IPS-18a (cell line): ENCODE data around the gene CDC42BPA.

Experiments used
- H3K27ac ChIP-seq: one replicate; pipeline ENCODE4 v1.5.1; 2013; ENCODE audit warnings: low read length
- H3K27me3 ChIP-seq: one replicate; pipeline ENCODE4 v1.6.1; 2013; ENCODE audit warnings: mild to moderate bottlenecking, low read length; ENCODE audit not compliant: control insufficient read depth, insufficient read depth
- H3K36me3 ChIP-seq: one replicate; pipeline ENCODE4 v1.6.1; 2013; ENCODE audit warnings: low read depth, low read length; ENCODE audit not compliant: control insufficient read depth
- H3K4me1 ChIP-seq: one replicate; pipeline ENCODE4 v1.6.1; 2013; ENCODE audit warnings: low read depth, low read length; ENCODE audit not compliant: control insufficient read depth
- H3K4me3 ChIP-seq: one replicate; pipeline ENCODE4 v1.5.1; 2013; ENCODE audit warnings: low read length
- H3K9ac ChIP-seq: one replicate; pipeline ENCODE4 v1.6.1; 2013; ENCODE audit warnings: mild to moderate bottlenecking, low read length, moderate library complexity
- H3K9me3 ChIP-seq: one replicate; pipeline ENCODE4 v1.6.1; 2013; ENCODE audit warnings: low read depth, low read length; ENCODE audit not compliant: control insufficient read depth

CDC42BPA gene

GRCh38 chr1:226946841-226947240 is 371.5 kb downstream of the CDC42BPA start:
- no peaks in the 10 kb centered on the region for H3K9me3 ChIP-seq
- no peak overlapping the region for H3K4me3 ChIP-seq
- no peak overlapping the region for H3K9ac ChIP-seq
- H3K4me1 ChIP-seq = peaks cover 11% of the 10 kb centered on the region
- no peaks in the 10 kb centered on the region for H3K36me3 ChIP-seq
- H3K27me3 ChIP-seq = no peaks in the 10 kb centered on the region
- H3K27ac ChIP-seq = no peak overlapping the region

- H3K4me1 ChIP-seq = peaks cover 11% of the 10 kb centered on the region
- H3K36me3 ChIP-seq = no peaks in the 10 kb centered on the region
- H3K27me3 ChIP-seq = no peaks in the 10 kb centered on the region
- no peak overlapping the region for H3K4me3 ChIP-seq
- no peak overlapping the region for H3K27ac ChIP-seq
- no peaks in the 10 kb centered on the region for H3K9me3 ChIP-seq
- H3K9ac ChIP-seq = no peak overlapping the region
These were observed 372.0 kb downstream of the CDC42BPA start for GRCh38 chr1:226946285-226946684.

DNA sequence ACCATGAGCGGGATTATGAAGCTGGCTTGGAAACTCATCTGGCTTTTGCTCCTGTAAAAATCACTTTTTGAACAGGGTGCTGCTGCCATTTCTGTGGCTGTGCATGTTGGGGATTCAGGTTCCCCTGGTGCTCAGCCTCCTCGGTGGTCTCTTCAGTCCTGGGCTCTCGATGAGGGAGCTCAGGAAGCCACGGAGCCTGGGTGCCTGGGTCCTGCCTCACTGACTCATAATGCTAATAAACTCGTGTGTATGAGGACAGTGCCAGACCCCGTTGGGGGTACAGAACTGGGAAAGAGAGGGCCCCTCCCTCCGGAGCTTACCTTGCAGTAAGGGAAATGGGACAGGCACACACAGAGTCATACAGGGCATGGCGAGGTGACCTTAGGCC is 372.4 kb downstream of the CDC42BPA start:
- Histone ChIP-seq H3K4me1 (peaks cover 13% of the 10 kb centered on the region), H3K27ac (no peak overlapping the region)

DNA sequence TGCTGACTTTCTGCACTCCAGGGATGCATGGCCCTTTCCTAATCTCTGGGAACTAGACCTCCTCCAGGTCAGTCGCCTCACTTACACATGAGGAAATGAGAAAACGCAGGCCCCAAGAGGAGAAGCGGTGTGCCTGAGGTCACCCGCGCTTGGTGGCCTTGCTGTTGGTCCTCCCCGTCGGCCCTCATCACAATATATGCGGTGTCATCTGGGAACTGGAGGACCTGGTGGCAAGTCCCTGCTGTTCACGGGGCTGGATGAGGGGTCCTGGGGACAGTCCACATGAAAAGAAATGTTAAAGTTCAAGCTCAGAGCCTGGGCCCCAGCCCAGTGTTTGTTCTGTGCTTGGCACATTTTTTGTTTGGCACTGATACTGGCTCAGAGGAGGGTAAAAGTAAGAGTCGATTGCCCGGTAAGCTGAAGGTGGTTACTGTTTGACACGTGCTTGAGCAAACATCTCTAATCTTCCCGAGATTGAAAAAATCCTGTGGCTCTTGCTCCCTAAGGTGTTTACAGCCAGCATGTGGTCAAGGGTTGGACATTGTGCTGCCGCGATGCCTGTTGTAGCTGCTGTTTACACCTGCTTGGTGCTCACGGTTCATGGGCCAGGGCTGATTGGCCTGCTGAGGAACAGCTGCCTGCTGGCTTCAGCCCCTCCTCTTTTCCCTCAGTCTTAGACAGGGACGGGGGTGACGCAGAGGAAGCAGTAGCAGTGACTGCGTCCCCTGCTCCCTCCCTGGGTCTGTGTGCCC is 373.0 kb downstream of the CDC42BPA start:
- Histone ChIP-seq H3K9me3 (no peaks in the 10 kb centered on the region), H3K27ac (no peak overlapping the region), H3K27me3 (peaks cover 7% of the 10 kb centered on the region), H3K4me3 (no peak overlapping the region), H3K4me1 (peaks cover 16% of the 10 kb centered on the region), H3K9ac (no peak overlapping the region), H3K36me3 (no peaks in the 10 kb centered on the region)

More for the DNA sequence above, 372.4 kb downstream of the CDC42BPA start:
- H3K27me3 ChIP-seq = peaks cover 3% of the 10 kb centered on the region
- H3K9ac ChIP-seq = no peak overlapping the region
- no peaks in the 10 kb centered on the region for H3K9me3 ChIP-seq
- H3K4me3 ChIP-seq = no peak overlapping the region
- no peaks in the 10 kb centered on the region for H3K36me3 ChIP-seq

DNA sequence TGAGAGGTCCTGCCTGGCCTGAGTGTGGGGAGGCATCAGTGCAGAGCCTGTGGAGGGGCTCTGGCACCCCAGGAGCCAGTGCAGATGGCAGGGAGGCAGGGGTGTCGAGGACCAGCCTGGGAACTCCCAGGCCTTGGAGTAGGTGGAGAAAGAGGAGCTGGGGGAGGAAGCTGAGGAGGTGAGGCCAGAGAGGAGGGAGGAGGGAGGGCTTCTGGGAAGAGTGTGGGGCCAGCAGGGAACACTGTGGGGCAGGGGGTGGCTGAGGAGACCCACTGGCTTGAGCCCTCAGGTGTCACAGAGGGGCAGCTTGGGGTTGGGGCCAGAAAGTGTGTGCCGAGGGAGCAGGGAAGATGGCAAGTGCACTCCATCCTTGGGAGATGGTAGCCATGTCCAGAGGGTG is 374.4 kb downstream of the CDC42BPA start:
- no peak overlapping the region for H3K27ac ChIP-seq
- H3K4me1 ChIP-seq = peaks cover 17% of the 10 kb centered on the region
- no peaks in the 10 kb centered on the region for H3K36me3 ChIP-seq
- H3K27me3 ChIP-seq = peaks cover 7% of the 10 kb centered on the region
- H3K9ac ChIP-seq = no peak overlapping the region
- H3K9me3 ChIP-seq = no peaks in the 10 kb centered on the region
- no peak overlapping the region for H3K4me3 ChIP-seq

DNA sequence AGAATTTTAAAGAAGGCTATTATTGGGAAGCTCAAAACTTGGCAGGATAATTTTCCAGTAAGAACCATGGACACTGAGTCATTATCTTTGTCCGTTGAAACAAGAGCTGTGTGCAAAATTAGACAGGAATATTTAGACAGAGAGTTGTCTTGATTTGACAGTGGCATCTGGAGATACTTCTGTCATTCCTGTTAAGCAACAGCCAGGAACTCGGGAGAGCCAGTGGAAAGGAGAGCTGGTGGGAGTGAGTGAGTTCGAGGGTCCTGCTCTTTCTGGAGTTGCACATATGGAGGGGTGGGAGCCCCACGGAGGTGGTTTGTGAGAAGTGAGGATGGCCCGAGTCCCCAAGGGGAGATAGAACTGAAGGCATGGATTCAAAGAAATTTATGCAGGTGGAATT is 375.1 kb downstream of the CDC42BPA start:
- Histone ChIP-seq H3K9me3 (no peaks in the 10 kb centered on the region), H3K4me3 (no peak overlapping the region), H3K27ac (no peak overlapping the region), H3K4me1 (peaks cover 21% of the 10 kb centered on the region), H3K9ac (no peak overlapping the region), H3K36me3 (no peaks in the 10 kb centered on the region), H3K27me3 (peaks cover 7% of the 10 kb centered on the region)

- Histone ChIP-seq H3K9ac (no peak overlapping the region), H3K4me1 (peaks cover 21% of the 10 kb centered on the region), H3K4me3 (no peak overlapping the region), H3K9me3 (no peaks in the 10 kb centered on the region), H3K27ac (no peak overlapping the region), H3K27me3 (peaks cover 7% of the 10 kb centered on the region), H3K36me3 (no peaks in the 10 kb centered on the region)
These were observed 375.9 kb downstream of the CDC42BPA start for GRCh38 chr1:226942392-226942791.

- Histone ChIP-seq H3K4me1 (peaks cover 20% of the 10 kb centered on the region), H3K27me3 (peaks cover 7% of the 10 kb centered on the region), H3K27ac (no peak overlapping the region), H3K9me3 (no peaks in the 10 kb centered on the region), H3K4me3 (peak overlapping the region; percentile 63), H3K36me3 (no peaks in the 10 kb centered on the region), H3K9ac (peak overlapping the region; percentile 49)
These were observed 377.6 kb downstream of the CDC42BPA start for GRCh38 chr1:226940806-226941067.

DNA sequence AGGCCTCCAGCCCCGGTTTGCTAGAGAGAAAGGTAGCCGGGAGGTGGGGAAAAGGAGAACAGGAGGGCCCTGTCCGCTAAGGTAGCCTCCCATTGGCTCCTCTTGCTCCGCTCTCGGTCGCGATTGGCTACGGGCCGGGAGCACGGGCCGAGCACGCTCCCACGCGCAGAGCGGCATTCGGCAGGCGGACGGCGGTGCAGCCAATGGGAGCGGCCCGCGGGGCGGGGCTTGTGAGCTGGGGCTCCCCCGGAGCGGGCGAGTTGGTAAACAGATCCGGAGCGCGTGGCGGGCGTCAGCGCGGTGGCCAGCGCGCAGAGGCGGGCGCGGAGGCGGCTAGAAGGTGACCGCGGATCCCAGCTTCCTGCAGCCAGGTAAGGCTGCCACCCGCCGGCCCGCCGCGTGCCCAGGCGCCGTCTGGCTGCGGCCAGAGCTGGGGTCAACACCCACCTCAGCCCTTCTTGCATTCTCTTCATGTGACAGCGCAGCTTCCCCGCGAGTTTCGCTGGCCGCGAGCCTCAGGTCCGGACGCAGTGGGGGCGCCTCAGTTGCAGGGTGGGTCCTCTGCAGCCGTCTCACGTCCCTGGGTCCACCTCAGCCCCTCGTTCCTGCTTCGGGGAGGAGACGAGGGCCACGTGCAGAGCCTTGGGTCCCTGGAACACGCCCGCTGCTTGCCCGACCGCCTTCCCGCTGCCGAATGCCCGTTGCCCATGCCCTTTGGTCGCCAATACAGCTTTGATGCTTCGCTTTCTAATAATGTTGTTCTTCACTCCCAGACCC is 378.1 kb downstream of the CDC42BPA start, which contains the start of gene COQ8A:
Gene COQ8A, plus strand, starts transcription at position 266 of the 777 bp plus-strand sequence. CDS start 21,092 bp downstream, outside the sequence.
- peaks cover 7% of the 10 kb centered on the region for H3K27me3 ChIP-seq
- peak within 1 kb of the TSS; percentile 66 for H3K27ac ChIP-seq
- H3K9ac ChIP-seq = peak within 1 kb of the TSS; percentile 78
- no peaks in the 10 kb centered on the region for H3K9me3 ChIP-seq
- H3K36me3 ChIP-seq = no peaks in the 10 kb centered on the region
- H3K4me1 ChIP-seq = peaks cover 15% of the 10 kb centered on the region
- peak within 1 kb of the TSS; percentile 72 for H3K4me3 ChIP-seq
